ENCODE measurements around the gene GALNT2.

GALNT2 gene

GRCh38 chr1:230097370-230097769 lies 30.3 kb downstream of the GALNT2 start:
- DNase-seq, result no peak

GRCh38 chr1:230098723-230099122 lies 31.7 kb downstream of the GALNT2 start:
- DNase-seq, result no peak

GRCh38 chr1:230099465-230099864 lies 32.4 kb downstream of the GALNT2 start:
- DNase-seq, result no peak

- DNase-seq, result no peak
Observed at GRCh38 chr1:230100932-230101331, 33.9 kb downstream of the GALNT2 start.

- no peak for DNase-seq
Observed at GRCh38 chr1:230101556-230101955, 34.5 kb downstream of the GALNT2 start.

- no peak for DNase-seq
Observed at GRCh38 chr1:230102046-230102445, 35.0 kb downstream of the GALNT2 start.

GRCh38 chr1:230102472-230102871 lies 35.4 kb downstream of the GALNT2 start:
- no peak for DNase-seq

GRCh38 chr1:230103306-230104173 lies 36.5 kb downstream of the GALNT2 start:
- DNase-seq, result no peak

GRCh38 chr1:230104395-230105244 lies 37.6 kb downstream of the GALNT2 start:
- DNase-seq, result peak; percentile 78

GRCh38 chr1:230105245-230105753 lies 38.3 kb downstream of the GALNT2 start:
- DNase-seq, result no peak

- no peak for DNase-seq
Observed at GRCh38 chr1:230105754-230106625, 39.0 kb downstream of the GALNT2 start.

GRCh38 chr1:230107941-230108340 lies 40.9 kb downstream of the GALNT2 start:
- DNase-seq, result no peak

- no peak for DNase-seq
Observed at GRCh38 chr1:230108580-230108979, 41.5 kb downstream of the GALNT2 start.

- no peak for DNase-seq
Observed at GRCh38 chr1:230109066-230109465, 42.0 kb downstream of the GALNT2 start.

GRCh38 chr1:230109895-230110667 lies 43.0 kb downstream of the GALNT2 start:
- DNase-seq, result peak; percentile 69

GRCh38 chr1:230110971-230111370 lies 43.9 kb downstream of the GALNT2 start:
- DNase-seq, result no peak

GRCh38 chr1:230112131-230112701 lies 45.2 kb downstream of the GALNT2 start:
- no peak for DNase-seq

GRCh38 chr1:230112782-230113181 lies 45.7 kb downstream of the GALNT2 start:
- DNase-seq, result no peak

- no peak for DNase-seq
Observed at GRCh38 chr1:230113235-230113592, 46.2 kb downstream of the GALNT2 start.

- DNase-seq, result no peak
Observed at GRCh38 chr1:230113593-230114236, 46.7 kb downstream of the GALNT2 start.

GRCh38 chr1:230114237-230114651 lies 47.2 kb downstream of the GALNT2 start:
- DNase-seq, result no peak
